PC-9 (cell line): ENCODE measurements around the gene CPED1.

ENCODE experiments used
- CTCF ChIP-seq: fragments of 200-600 bp; sonication (generic); conservative IDR thresholded peaks from 2 replicates; pipeline ENCODE4 v1.6.1; 2017; ENCODE audit warnings: mixed run types, antibody characterized with exemption, mild to moderate bottlenecking, moderate library complexity
- EZH2 ChIP-seq: fragments of 200-600 bp; sonication (generic); IDR thresholded peaks from 2 replicates; pipeline ENCODE4 v1.8.0; 2017; ENCODE audit warnings: antibody characterized with exemption, low read depth

GRCh38 chr7:120981888-120982615, 6.5 kb upstream of the CPED1 start:
- TF ChIP-seq CTCF (no peak), EZH2 (no peak)
